ENCODE data around the gene RNF152.

Gene RNF152

DNA sequence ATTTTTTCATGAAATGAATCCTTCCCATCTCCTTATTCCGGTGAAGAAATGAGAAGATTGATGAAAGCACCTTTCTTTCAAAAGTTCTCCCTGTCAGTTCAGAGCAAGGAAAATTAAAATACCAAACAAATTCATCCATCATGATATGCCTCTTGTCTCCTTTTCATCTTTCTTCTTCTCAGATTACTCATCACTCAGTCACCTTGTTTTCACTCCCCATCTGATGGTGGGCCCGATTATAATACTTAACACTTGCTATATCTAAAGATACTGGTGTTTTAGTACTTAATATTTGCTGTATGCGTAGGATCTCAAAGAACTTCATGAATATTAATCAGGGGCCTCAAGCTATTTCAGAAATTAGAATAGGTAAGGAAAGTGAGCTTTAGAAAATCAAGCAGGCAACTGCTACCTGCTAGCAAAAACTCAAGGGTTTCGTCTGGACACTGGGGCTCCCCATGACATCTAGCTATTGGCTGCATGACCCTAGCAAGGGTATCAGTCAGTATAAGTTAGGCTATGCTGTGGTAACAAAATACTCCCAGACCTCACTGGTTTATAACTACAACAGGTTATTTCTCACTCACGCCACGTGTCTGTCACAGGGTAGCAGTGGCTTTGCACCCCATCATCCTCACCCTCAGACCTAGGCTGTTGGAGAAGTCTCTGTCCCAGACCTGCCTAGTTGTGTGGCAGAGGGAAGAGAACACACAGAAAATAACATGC lies 39.0 kb upstream of the RNF152 start:
- H3F3A ChIP-seq (ENCODE audit: control insufficient read depth, insufficient read depth), result no peaks in the 10 kb centered on the region

DNA sequence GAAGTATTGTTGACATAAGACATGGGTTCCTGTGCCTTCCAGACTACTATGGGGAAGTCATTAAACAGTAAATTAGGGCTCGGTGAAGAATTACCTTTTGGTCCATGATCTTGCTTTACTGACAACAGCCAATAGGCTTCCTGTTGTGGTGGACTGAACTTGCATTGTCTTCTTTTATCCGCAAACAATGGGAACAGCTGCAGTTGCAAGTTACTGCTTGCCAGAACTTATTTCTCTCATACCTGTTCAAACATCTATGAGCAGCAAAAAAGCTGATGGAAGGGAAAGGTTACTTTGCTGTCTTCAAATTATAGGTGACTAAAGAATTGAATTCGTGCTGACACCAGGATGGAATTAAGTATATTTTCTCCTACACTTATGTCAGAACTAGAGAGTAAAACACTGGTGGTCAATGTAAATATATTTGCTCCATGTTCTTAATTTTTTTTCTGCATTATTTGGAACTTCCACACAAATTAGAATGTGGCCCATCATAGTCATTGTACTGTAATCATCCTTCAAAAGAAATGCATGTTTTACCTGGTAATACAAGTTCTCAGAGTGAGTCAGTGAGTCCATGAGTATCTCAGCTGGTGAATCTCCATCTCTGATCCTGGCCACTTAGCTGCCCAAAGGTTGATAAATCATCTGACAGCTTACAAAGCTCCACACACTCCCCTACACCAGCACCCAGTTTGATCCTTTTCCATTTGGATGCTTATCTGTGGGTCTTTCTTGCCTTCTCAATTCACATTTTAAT lies 37.3 kb upstream of the RNF152 start:
- no peak for TF ChIP-seq EZH2phosphoT487 (IDR thresholded peaks at IDR 0.05; ENCODE audit: borderline replicate concordance, low read length)
- TF ChIP-seq, protein P1, sequence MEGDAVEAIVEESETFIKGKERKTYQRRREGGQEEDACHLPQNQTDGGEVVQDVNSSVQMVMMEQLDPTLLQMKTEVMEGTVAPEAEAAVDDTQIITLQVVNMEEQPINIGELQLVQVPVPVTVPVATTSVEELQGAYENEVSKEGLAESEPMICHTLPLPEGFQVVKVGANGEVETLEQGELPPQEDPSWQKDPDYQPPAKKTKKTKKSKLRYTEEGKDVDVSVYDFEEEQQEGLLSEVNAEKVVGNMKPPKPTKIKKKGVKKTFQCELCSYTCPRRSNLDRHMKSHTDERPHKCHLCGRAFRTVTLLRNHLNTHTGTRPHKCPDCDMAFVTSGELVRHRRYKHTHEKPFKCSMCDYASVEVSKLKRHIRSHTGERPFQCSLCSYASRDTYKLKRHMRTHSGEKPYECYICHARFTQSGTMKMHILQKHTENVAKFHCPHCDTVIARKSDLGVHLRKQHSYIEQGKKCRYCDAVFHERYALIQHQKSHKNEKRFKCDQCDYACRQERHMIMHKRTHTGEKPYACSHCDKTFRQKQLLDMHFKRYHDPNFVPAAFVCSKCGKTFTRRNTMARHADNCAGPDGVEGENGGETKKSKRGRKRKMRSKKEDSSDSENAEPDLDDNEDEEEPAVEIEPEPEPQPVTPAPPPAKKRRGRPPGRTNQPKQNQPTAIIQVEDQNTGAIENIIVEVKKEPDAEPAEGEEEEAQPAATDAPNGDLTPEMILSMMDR (IDR thresholded peaks at IDR 0.05; ENCODE audit: low read depth, low read length, poor library complexity, severe bottlenecking), result no peak
- Histone ChIP-seq H3K27ac (ENCODE audit: low read depth, low read length) (no peak overlapping the region), H3F3A (ENCODE audit: control insufficient read depth, insufficient read depth) (no peaks in the 10 kb centered on the region)

More for the DNA sequence above, 39.0 kb upstream of the RNF152 start:
- no peaks in the 10 kb centered on the region for H3K9me2 ChIP-seq (replicated peaks; ENCODE audit: control insufficient read depth, low read length)
- H3K4me2 ChIP-seq (ENCODE audit: low read length), result no peak overlapping the region
- no peaks in the 10 kb centered on the region for H4K20me1 ChIP-seq (ENCODE audit: control insufficient read depth, insufficient read depth, low read depth, low read length)
- no peak overlapping the region for H3K27ac ChIP-seq (ENCODE audit: low read depth, low read length)
- H3K79me2 ChIP-seq (ENCODE audit: control insufficient read depth, low read length), result no peaks in the 10 kb centered on the region
- H3K4me1 ChIP-seq (ENCODE audit: control insufficient read depth, low read length), result no peaks in the 10 kb centered on the region
- no peaks in the 10 kb centered on the region for H3K36me3 ChIP-seq (ENCODE audit: control insufficient read depth, low read length)
- TF ChIP-seq, protein P1 (IDR thresholded peaks at IDR 0.05; ENCODE audit: low read depth, low read length, poor library complexity, severe bottlenecking), result no peak
- no peak for TF ChIP-seq EZH2phosphoT487 (IDR thresholded peaks at IDR 0.05; ENCODE audit: borderline replicate concordance, low read length)
- H3K4me3 ChIP-seq (ENCODE audit: low read length), result no peak overlapping the region
- peaks cover 4% of the 10 kb centered on the region; the same call in 1 of the 2 replicates for H3K27me3 ChIP-seq (ENCODE audit: control insufficient read depth, low read length)
- no peaks in the 10 kb centered on the region for H3K9me3 ChIP-seq (ENCODE audit: control insufficient read depth, insufficient read depth, low read length)

DNA sequence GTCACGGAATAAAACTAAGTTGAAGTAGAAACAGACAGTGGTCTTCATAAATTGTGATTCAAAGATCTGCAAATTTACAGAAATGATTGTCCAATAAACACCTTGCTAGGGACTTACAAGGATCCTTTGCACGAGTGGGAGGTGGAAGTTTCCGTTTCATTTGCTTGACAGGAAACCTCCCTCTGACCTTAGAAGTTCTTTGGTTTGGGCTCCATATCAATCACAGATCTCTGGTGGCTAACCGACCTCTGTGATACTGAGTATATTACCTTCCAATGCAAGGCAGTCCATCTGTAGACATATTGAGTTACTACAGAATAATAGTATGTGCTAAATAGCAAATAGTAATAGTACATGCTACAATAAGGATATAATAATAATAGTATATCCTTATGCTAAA lies 33.7 kb upstream of the RNF152 start:
- Histone ChIP-seq H3K27ac (ENCODE audit: low read depth, low read length) (no peak overlapping the region), H3K79me2 (ENCODE audit: control insufficient read depth, low read length) (no peaks in the 10 kb centered on the region), H3F3A (ENCODE audit: control insufficient read depth, insufficient read depth) (no peaks in the 10 kb centered on the region), H3K4me1 (ENCODE audit: control insufficient read depth, low read length) (no peaks in the 10 kb centered on the region), H3K4me3 (ENCODE audit: low read length) (no peak overlapping the region), H4K20me1 (ENCODE audit: control insufficient read depth, insufficient read depth, low read depth, low read length) (no peaks in the 10 kb centered on the region), H3K4me2 (ENCODE audit: low read length) (no peak overlapping the region), H3K27me3 (ENCODE audit: control insufficient read depth, low read length) (peaks cover 4% of the 10 kb centered on the region; the same call in 1 of the 2 replicates), H3K9me3 (ENCODE audit: control insufficient read depth, insufficient read depth, low read length) (no peaks in the 10 kb centered on the region), H3K9me2 (replicated peaks; ENCODE audit: control insufficient read depth, low read length) (no peaks in the 10 kb centered on the region), H3K36me3 (ENCODE audit: control insufficient read depth, low read length) (no peaks in the 10 kb centered on the region)
- TF ChIP-seq, protein P1 (IDR thresholded peaks at IDR 0.05; ENCODE audit: low read depth, low read length, poor library complexity, severe bottlenecking), result no peak
- no peak for TF ChIP-seq EZH2phosphoT487 (IDR thresholded peaks at IDR 0.05; ENCODE audit: borderline replicate concordance, low read length)

More for the DNA sequence above, 37.3 kb upstream of the RNF152 start:
- no peaks in the 10 kb centered on the region for H3K4me1 ChIP-seq (ENCODE audit: control insufficient read depth, low read length)
- no peaks in the 10 kb centered on the region for H3K79me2 ChIP-seq (ENCODE audit: control insufficient read depth, low read length)
- H3K36me3 ChIP-seq (ENCODE audit: control insufficient read depth, low read length), result no peaks in the 10 kb centered on the region
- no peaks in the 10 kb centered on the region for H4K20me1 ChIP-seq (ENCODE audit: control insufficient read depth, insufficient read depth, low read depth, low read length)
- H3K4me3 ChIP-seq (ENCODE audit: low read length), result no peak overlapping the region
- H3K9me2 ChIP-seq (replicated peaks; ENCODE audit: control insufficient read depth, low read length), result no peaks in the 10 kb centered on the region
- H3K9me3 ChIP-seq (ENCODE audit: control insufficient read depth, insufficient read depth, low read length), result no peaks in the 10 kb centered on the region
- peaks cover 4% of the 10 kb centered on the region; the same call in 1 of the 2 replicates for H3K27me3 ChIP-seq (ENCODE audit: control insufficient read depth, low read length)
- no peak overlapping the region for H3K4me2 ChIP-seq (ENCODE audit: low read length)

Measured in DOHH2 (cell line).